ENCODE results near the gene PTPRM.

PTPRM gene

GRCh38 chr18:8307960-8308359 is 740.8 kb downstream of the PTPRM start:
- H3K27ac ChIP-seq = no peak overlapping the region
- no peak for TF ChIP-seq CTCF (conservative IDR thresholded peaks at IDR 0.05)

GRCh38 chr18:8313043-8313442 is 745.9 kb downstream of the PTPRM start:
- no peak overlapping the region for H3K27ac ChIP-seq
- no peak for TF ChIP-seq CTCF (conservative IDR thresholded peaks at IDR 0.05)

GRCh38 chr18:8314124-8314523 is 747.0 kb downstream of the PTPRM start:
- TF ChIP-seq CTCF (conservative IDR thresholded peaks at IDR 0.05) = no peak
- no peak overlapping the region for H3K27ac ChIP-seq

GRCh38 chr18:8319798-8320489 is 752.8 kb downstream of the PTPRM start:
- no peak overlapping the region for H3K27ac ChIP-seq
- no peak for TF ChIP-seq CTCF (conservative IDR thresholded peaks at IDR 0.05)

- no peak for TF ChIP-seq CTCF (conservative IDR thresholded peaks at IDR 0.05)
- no peak overlapping the region for H3K27ac ChIP-seq
Observed at GRCh38 chr18:8322486-8322885, 755.4 kb downstream of the PTPRM start.

- no peak overlapping the region for H3K27ac ChIP-seq
- TF ChIP-seq CTCF (conservative IDR thresholded peaks at IDR 0.05) = no peak
Observed at GRCh38 chr18:8324343-8325065, 757.4 kb downstream of the PTPRM start.

- no peak for TF ChIP-seq CTCF (conservative IDR thresholded peaks at IDR 0.05)
Observed at GRCh38 chr18:8326763-8327394, 759.8 kb downstream of the PTPRM start.

More at GRCh38 chr18:8326763-8327394, 759.8 kb downstream of the PTPRM start:
- no peak overlapping the region for H3K27ac ChIP-seq
